Measurements from ENCODE around the gene ABCC11.

ABCC11 gene

DNA sequence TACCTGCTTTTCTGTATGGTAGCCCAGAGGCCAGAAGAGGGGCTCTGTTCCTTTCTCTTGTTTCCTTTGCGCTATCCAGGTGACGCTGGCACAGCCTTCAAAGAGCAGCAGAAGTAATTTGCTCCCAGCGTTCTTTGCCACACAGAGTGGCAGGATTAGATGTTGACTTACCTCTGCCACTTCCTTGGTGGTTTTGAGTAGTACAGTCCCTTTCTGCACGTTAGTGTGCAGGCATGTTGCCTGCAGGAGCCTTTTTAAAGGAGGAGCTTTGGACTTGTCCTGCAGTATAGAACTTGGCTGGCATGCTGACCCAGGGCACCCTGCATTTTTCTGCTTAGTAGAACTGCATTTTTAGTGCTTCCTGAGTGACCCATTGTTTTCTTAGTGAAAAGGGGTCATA, at the start of gene ABCC11:
ABCC11 (minus strand) TSS at position 229 of the 400 bp plus-strand sequence. CDS start 15,618 bp downstream, outside the sequence.
- DNase-seq = no peak

GRCh38 chr16:48295488-48296281, 48.3 kb upstream of the ABCC11 start:
- DNase-seq = no peak

DNA sequence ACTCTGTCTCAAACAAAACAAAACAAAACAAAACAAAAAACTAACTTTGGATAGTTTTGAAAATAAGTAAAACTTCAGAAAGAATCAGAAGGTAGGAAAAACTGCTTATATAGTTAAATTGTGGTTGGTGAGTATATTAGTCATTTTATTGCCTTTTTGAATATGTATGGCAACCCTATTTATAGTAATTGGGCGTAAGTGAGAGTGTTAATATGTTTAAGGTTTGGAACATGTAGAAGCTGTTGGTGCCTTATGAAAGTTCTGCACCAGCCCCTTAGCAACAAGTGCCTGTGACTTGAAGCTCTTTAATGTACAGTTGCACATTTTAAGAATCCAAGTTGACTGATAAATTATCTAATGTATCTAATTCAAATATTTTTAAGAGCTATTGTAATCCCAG, 47.4 kb upstream of the ABCC11 start:
- DNase-seq = no peak

- DNase-seq = no peak
These were observed 45.1 kb upstream of the ABCC11 start for GRCh38 chr16:48292452-48292851.

DNA sequence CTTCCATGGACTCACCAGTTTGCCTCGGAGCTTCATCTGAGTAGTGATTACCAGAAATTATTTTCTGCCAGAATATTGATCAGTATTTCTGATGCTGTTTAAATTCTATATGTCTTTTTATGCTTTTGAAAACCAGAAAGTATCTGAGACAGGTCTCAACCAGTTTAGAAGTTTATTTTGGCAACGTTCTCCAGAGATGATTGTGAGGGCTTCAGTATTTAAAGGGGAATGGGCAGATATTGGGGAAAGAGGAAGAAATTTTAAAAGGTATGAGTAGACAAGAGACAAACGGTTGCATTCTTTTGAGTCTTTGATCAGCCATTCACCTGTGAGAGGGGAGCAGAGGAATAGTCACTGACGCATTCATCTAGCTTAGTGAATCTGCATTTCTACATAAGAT, 44.4 kb upstream of the ABCC11 start:
- DNase-seq = no peak

DNA sequence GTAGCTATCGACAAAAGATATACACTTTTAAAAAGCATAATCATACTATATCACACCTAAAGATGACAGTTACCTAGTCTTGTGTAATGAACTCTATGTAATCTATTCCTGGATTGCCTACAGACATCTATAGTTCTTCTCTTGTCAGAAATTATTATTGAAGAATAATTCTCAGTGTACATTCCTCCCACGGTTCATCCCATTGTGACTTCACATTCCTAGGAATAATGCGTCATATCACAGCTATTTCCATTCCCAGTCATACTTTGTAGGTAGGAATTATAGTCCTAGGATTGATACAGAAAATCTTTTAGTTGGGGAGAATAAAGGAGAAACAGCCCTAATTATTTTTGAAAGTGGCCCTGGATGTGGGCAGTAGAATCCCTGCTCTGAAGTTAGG, 44.0 kb upstream of the ABCC11 start:
- no peak for DNase-seq

DNA sequence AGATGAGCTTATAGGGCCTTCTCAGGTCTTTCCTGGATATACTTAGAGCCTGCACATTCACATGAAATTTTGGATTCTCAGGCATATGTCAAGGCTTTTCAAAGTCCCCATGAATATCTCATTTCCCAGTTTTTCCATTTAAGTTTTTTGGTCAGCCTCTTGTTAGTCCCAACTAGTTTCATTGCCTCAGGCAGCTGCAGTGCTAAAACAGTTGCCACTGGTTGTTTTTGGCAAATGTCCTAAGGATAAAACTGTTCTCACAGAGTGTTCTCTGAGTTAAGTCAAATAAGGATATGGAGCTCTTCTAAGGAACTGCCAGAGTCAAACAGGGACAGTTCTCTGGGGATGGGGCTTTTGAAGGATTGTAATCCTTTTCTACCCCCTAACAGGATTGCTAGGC, 39.9 kb upstream of the ABCC11 start:
- DNase-seq = no peak

- no peak for DNase-seq
These were observed 37.6 kb upstream of the ABCC11 start for GRCh38 chr16:48284772-48285409.

DNA sequence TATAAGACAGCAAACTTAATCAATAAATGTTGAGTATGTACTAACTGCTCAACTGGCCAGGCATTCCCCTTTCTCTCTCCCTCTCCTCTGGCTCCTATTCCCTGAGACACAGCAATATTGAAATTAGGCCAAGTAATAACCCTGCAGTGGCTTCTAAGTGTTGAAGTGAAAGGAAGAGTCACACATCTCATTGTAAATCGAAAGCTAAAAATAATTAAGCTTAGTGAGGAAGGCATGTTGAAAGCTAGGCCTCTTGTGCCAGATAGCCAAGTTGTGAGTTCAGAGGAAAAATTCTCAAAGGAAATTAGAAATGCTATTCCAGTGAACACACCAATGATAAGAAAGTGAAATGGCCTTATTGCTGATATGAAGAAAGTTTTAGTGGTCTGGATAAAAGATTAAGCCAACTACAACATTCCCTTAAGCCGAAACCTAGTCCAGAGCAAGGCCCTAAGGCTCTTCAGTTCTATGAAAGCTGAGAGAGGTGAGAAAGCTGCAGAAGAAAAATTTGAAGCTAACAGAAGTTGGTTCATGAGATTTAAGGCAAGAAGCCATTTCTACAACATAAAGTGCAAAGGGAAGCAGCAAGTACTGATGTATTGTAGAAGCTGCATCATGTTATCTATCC, 35.4 kb upstream of the ABCC11 start:
- DNase-seq = no peak

DNA sequence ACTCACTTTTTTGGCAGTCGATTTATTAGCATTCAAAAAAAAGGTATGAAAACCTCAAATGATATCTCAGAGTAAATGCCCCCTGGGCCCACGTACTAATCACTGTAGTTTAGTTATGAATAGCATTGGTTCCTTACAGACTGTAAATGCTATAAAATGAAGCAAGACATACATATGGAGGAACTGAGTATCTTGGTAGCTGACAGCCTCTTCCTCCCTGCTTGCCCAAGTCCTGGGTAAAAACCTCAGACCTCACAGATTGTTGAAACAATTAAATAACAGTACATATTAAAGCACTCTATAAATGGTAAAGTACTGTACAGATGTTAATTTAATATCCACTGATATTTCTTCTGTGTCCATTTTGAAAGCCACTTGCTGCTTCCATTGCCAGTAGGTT, 33.2 kb upstream of the ABCC11 start:
- DNase-seq = no peak

DNA sequence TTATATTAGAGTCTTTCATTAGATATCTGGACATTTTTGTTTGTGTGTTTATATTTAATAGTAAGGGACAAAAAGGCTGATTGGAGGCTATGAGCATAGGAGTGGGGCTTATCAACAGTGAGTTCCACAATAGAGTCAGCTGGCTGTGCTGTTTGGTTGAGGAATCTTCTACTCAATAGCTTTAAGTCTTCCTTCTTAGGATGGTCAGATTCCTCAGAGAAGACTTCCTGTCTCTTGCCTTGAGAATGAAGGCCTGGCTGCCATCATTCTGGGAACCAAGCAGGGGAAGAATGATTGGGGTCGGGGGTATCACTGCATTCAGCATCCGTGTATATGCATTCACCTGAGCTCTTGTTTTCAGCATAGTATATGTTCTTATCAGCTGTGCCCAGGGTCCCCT, 31.9 kb upstream of the ABCC11 start:
- no peak for DNase-seq

GRCh38 chr16:48277158-48277557, 29.8 kb upstream of the ABCC11 start:
- no peak for DNase-seq

DNA sequence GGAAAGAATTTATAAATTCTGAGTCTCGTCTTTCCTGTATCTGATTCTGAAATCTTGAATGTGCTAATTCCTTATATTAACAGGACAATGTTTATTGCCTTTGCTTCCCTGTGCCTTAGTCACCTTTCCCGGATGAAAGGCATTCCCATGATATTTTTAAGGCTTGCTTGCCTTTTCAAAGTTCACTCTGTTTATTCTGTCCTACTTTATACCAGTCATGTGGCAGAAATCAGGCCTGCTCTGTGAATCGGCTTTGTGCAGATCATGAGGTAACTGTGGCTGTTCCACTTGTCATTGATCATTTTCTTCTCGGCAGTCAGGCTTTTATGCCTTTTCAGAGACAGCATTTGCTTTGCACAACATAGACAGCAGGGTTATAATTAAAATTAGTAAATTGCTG, 28.8 kb upstream of the ABCC11 start:
- no peak for DNase-seq

DNA sequence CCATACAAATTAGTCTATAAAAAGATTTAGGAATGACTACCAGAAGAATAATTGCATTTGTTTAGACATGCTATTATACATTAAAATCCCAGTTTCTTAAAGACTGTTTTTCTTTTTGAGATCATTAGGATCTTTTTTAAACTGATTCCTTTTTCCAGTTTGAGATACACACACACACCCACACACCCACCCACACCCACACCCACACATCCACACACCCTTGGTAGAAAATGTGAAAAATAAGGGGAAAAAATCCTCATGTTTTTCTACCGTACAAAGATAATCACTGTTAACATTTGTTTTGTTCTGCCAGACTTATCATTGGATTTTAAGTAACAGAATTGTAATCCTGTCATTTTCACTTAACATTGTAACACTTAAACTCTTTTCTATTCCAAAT, 27.1 kb upstream of the ABCC11 start:
- DNase-seq = no peak

DNA sequence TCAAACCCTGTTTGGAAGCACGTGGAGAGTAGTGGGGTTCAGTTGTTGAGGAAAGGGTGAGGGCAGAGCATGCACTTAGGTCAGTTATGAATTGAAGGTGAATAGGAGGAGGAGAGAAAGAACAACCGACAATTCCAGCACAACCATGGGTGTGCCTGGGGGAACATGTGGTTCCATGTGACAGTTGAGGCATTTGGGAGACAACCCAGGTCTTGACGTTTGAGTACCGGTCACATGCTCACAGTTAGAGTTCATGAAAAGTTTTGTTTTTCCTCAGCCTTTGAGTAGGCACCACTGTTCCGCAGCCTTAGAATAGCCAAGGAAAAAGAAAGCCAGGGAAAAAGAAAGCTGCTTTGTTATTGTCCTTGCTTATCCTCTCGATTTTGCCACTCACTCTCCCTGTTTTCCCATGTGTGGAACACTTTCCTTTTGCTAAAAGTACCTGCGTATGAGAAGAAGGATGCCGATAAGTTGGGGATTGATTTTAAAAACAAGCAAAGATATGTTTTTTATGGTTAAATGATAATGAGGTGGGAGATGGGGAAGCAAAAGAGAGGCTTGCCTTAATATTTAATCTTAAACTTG, 25.6 kb upstream of the ABCC11 start:
- no peak for DNase-seq

DNA sequence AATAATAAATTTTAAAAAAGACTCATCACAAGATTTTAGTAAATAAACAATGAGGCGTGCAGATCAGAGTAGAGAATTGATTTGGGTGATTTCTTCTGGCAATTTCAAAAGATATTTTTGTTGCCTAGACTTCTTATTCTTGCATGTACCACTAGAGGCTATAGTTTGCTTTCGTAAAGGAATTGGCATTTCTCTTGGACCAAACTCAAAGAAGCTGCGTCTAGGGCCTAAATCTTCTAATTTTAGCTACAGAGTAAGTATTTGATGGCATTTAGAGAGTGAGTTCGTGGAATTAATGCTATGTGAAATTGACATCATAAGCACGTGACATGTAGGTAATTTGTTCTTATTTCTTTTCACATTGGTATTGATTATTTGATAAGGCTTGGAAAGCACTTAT, 24.4 kb upstream of the ABCC11 start:
- no peak for DNase-seq

DNA sequence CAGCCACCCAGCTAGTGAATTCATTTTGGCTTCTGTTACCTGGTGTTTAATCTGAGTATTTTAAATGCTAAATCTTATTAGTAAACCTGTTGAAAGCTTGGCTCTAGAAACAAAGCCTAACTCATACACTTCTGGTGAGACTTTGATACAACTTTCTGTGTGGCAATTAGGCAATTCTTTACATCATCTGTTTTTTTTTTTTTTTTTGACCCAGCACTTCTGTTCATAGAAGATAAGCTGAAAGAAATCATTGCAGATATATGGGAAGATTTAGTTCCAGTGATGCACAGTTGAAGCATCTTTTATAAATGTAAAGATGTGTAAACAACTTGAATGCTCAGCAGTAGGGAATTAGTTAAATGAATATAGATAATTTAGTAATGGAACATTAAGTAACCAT, 21.7 kb upstream of the ABCC11 start:
- DNase-seq = no peak

GRCh38 chr16:48262631-48263030, 15.3 kb upstream of the ABCC11 start:
- DNase-seq = no peak

GRCh38 chr16:48261569-48261968, 14.2 kb upstream of the ABCC11 start:
- DNase-seq = no peak

DNA sequence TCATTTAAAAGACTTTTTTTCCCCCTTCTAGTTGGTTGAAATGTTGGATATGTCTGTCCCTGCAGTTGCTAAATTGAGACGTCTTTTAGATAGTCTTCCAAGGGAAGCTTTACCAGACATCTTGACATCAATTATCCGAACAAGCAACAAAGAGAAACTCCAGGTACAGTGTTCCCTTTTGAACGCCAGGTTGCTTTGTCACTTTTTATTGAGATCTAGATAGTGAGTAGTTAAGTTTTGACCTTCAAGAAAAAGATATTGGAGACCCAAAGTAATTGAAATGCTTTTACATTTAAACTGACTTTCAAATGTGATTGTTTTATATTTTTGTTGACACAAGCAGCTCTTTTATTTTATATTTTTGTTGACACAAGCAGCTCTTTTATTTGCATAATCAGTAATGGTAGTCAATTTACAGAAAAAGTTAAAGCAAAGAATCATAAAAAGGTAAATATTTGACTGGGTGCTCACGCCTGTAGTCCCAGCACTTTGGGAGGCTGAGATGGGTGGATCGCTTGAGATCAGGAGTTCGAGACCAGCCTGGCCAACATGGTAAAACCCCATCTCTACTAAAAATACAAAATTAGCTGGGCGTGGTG, 9.3 kb upstream of the ABCC11 start:
- DNase-seq = no peak

- no peak for DNase-seq
These were observed 4.7 kb upstream of the ABCC11 start for GRCh38 chr16:48252013-48252412.

GRCh38 chr16:48250520-48251278, 3.4 kb upstream of the ABCC11 start:
- DNase-seq = no peak

- DNase-seq = no peak
These were observed 1.3 kb downstream of the ABCC11 start for GRCh38 chr16:48246066-48246465.

Data from GOT3 (cell line).